HCT116 (cell line): ENCODE data around the gene INPP1. TPM values are rescaled to one million over a fixed set of nuclear protein-coding genes. Genes with fewer than 3 reads are reported as not detected.

ENCODE experiments used
- ATAC-seq: fragments of 200-7000 bp; cut with Tn5 transposase; 2 replicates; pipeline ENCODE4 v1.9.1; 2020; ENCODE audit warnings: mild to moderate bottlenecking, moderate library complexity
- BruUV-seq: library from RNA; stranded (reverse); fragments of 400-500 nt; replicated peaks from 2 replicates; lab custom pipeline; 2021; lab: Mats Ljungman, UMichigan
- CTCF ChIA-PET: fragments of 300-600 bp; sonication (Branson Sonifier 250); formaldehyde crosslinking; loops from one replicate; lab custom pipeline; 2021; ENCODE audit warnings: antibody characterized with exemption; lab: Charles Lee
- POLR2A ChIA-PET: fragments of 300-600, 350-600 bp; sonication (Branson Sonifier 250); formaldehyde crosslinking; loops from one replicate; lab custom pipeline; 2021; ENCODE audit warnings: antibody characterized with exemption; lab: Charles Lee
- RAD21 ChIA-PET, 2 experiments: fragments of 300-600 bp; sonication (Branson Sonifier 250); formaldehyde crosslinking; loops; one replicate each; lab custom pipeline; 2023; ENCODE audit warnings: low total read pairs in 2 of 2; ENCODE audit not compliant: uncharacterized antibody in 2 of 2, unreplicated experiment in 2 of 2, low non-redundant PET in 1 of 2; lab: Charles Lee
- DNase-seq: peaks from one replicate; pipeline ENCODE4 v3.0.0-alpha.2; 2010; ENCODE audit warnings: low read depth, low spot score
- H2AFZ ChIP-seq: fragments of 200-600 bp; shearing (Covaris generic), sonication (generic); 2 replicates; pipeline ENCODE4 v1.6.1; 2017; ENCODE audit warnings: low read depth, mixed run types, mixed read lengths, antibody characterized with exemption, low read length; ENCODE audit not compliant: poor library complexity, severe bottlenecking
- H3K27ac ChIP-seq: 2 replicates; pipeline ENCODE4 v1.5.1; 2012; ENCODE audit warnings: low read depth, low read length
- H3K27me3 ChIP-seq: fragments of 200-600 bp; sonication (generic); 2 replicates; pipeline ENCODE4 v1.6.1; 2016; ENCODE audit warnings: mixed run types, low read length, mixed read lengths; ENCODE audit not compliant: insufficient read depth
- H3K36me3 ChIP-seq, 2 experiments: fragments of 200-500 bp in 1 of 2; fragments of 200-600 bp in 1 of 2; sonication (Bioruptor generic) in 1 of 2; sonication (generic) in 1 of 2; 2 replicates each; pipeline versions ENCODE4 v1.5.1 to v1.6.1; 2014 to 2016; ENCODE audit warnings: low read length in 2 of 2, inconsistent platforms in 1 of 2, mixed read lengths in 1 of 2, mixed run types in 1 of 2; ENCODE audit not compliant: insufficient read depth in 2 of 2, control insufficient read depth in 1 of 2
- H3K4me1 ChIP-seq, 2 experiments: fragments of 200-600 bp in 1 of 2; sonication (generic) in 1 of 2; 2 replicates each; pipeline versions ENCODE4 v1.5.1 to v1.6.1; 2012 to 2017; ENCODE audit warnings: low read length in 2 of 2, inconsistent platforms in 1 of 2, mild to moderate bottlenecking in 1 of 2, mixed read lengths in 1 of 2, mixed run types in 1 of 2, moderate library complexity in 1 of 2; ENCODE audit not compliant: insufficient read depth in 2 of 2, control insufficient read depth in 1 of 2
- H3K4me2 ChIP-seq: fragments of 200-600 bp; sonication (generic); 2 replicates; pipeline ENCODE4 v1.6.1; 2017; ENCODE audit warnings: mixed run types, low read length, mixed read lengths
- H3K4me3 ChIP-seq, 2 experiments: fragments of 200-600 bp in 1 of 2; sonication (generic) in 1 of 2; replicated peaks in 1 of 2; 2 replicates each; pipeline ENCODE4 v1.5.1; 2011 to 2016; ENCODE audit warnings: low read length in 2 of 2, control low read depth in 1 of 2, low read depth in 1 of 2, mild to moderate bottlenecking in 1 of 2, mixed read lengths in 1 of 2, mixed run types in 1 of 2
- H3K79me2 ChIP-seq: fragments of 200-600 bp; sonication (generic); 2 replicates; pipeline ENCODE4 v1.6.1; 2017; ENCODE audit warnings: mild to moderate bottlenecking, mixed run types, low read length, moderate library complexity, mixed read lengths; ENCODE audit not compliant: insufficient read depth
- H3K9ac ChIP-seq: fragments of 200-600 bp; sonication (generic); 2 replicates; pipeline ENCODE4 v1.6.1; 2016; ENCODE audit warnings: low read length, mixed read lengths
- H3K9me2 ChIP-seq: fragments of 200-600 bp; sonication (generic), shearing (Covaris generic); 2 replicates; pipeline ENCODE4 v1.6.1; 2017; ENCODE audit warnings: mixed run types, mild to moderate bottlenecking, moderate library complexity; ENCODE audit not compliant: insufficient read depth
- H3K9me3 ChIP-seq, 2 experiments: fragments of 200-500 bp in 1 of 2; fragments of 200-600 bp in 1 of 2; sonication (Bioruptor generic) in 1 of 2; sonication (generic) in 1 of 2; 2 replicates each; pipeline ENCODE4 v1.6.1; 2014 to 2017; ENCODE audit warnings: low read length in 2 of 2, mixed read lengths in 2 of 2, inconsistent platforms in 1 of 2, low read depth in 1 of 2, mild to moderate bottlenecking in 1 of 2, mixed run types in 1 of 2, moderate library complexity in 1 of 2; ENCODE audit not compliant: control insufficient read depth in 1 of 2, insufficient read depth in 1 of 2
- H4K20me1 ChIP-seq: fragments of 200-600 bp; sonication (generic), shearing (Covaris generic); 2 replicates; pipeline ENCODE4 v1.6.1; 2017; ENCODE audit warnings: mixed run types, mild to moderate bottlenecking, moderate library complexity; ENCODE audit not compliant: insufficient read depth
- CEBPB ChIP-seq: IDR thresholded peaks from 2 replicates; pipeline ENCODE4 v1.6.1; 2012; ENCODE audit warnings: low read depth
- EGR1 ChIP-seq: IDR thresholded peaks from 2 replicates; pipeline ENCODE4 v1.6.1; 2012; ENCODE audit warnings: low read depth
- ELF1 ChIP-seq: IDR thresholded peaks from 2 replicates; pipeline ENCODE4 v1.6.1; 2012; ENCODE audit warnings: low read depth, borderline replicate concordance
- EZH2 ChIP-seq: fragments of 200-600 bp; sonication (generic); IDR thresholded peaks from 2 replicates; pipeline ENCODE4 v1.6.1; 2017; ENCODE audit warnings: antibody characterized with exemption, mixed run types
- FOSL1 ChIP-seq: IDR thresholded peaks from 2 replicates; pipeline ENCODE4 v1.6.1; 2012; ENCODE audit warnings: low read depth
- JUND ChIP-seq: IDR thresholded peaks from 2 replicates; pipeline ENCODE4 v1.6.1; 2012
- MAX ChIP-seq: IDR thresholded peaks from 2 replicates; pipeline ENCODE4 v1.6.1; 2012
- POLR2A ChIP-seq: IDR thresholded peaks from 2 replicates; pipeline ENCODE4 v1.7.0; 2011; ENCODE audit warnings: borderline replicate concordance; ENCODE audit not compliant: insufficient read depth, insufficient read length; ENCODE audit errors: extremely low read depth
- POLR2AphosphoS5 ChIP-seq: IDR thresholded peaks from 2 replicates; pipeline ENCODE4 v1.6.1; 2011; ENCODE audit warnings: mild to moderate bottlenecking, low read depth, low read length, moderate library complexity
- RAD21 ChIP-seq: IDR thresholded peaks from 2 replicates; pipeline ENCODE4 v1.6.1; 2012; ENCODE audit warnings: low read depth, mild to moderate bottlenecking
- REST ChIP-seq: IDR thresholded peaks from 2 replicates; pipeline ENCODE4 v1.6.1; 2012; ENCODE audit warnings: low read depth
- SRF ChIP-seq: IDR thresholded peaks from 2 replicates; pipeline ENCODE4 v1.6.1; 2012; ENCODE audit warnings: low read depth
- TCF7L2 ChIP-seq: IDR thresholded peaks from 2 replicates; pipeline ENCODE4 v1.7.0; 2011; ENCODE audit warnings: borderline replicate concordance, inconsistent platforms; ENCODE audit not compliant: insufficient read depth, insufficient read length; ENCODE audit errors: extremely low read depth
- YY1 ChIP-seq: IDR thresholded peaks from 2 replicates; pipeline ENCODE4 v1.6.1; 2011; ENCODE audit warnings: low read length, low read depth, moderate library complexity, mild to moderate bottlenecking; ENCODE audit not compliant: insufficient replicate concordance; ENCODE audit errors: extremely low read depth
- ZFX ChIP-seq: fragments of 450-650 bp; IDR thresholded peaks from 2 replicates; pipeline ENCODE4 v1.6.1; 2017
- ZNF274 ChIP-seq: fragments of 200-500 bp; sonication (Bioruptor generic); IDR thresholded peaks from 2 replicates; pipeline ENCODE4 v1.6.1; 2014; ENCODE audit warnings: mild to moderate bottlenecking, low read depth, low read length, inconsistent platforms
- intact Hi-C: fragments of 100-400 bp; cut with micrococcal nuclease; formaldehyde crosslinking; loops from 2 replicates; pipeline ENCODE4 v1.10.0; 2022
- total RNA-seq: library from RNA; stranded (reverse); gene quantifications from one replicate; pipeline ENCODE4 v1.2.1, GENCODE V29; 2021; ENCODE audit not compliant: unreplicated experiment
- TF ChIP-seq, protein P1 (sequence below): IDR thresholded peaks from 2 replicates; pipeline ENCODE4 v1.6.1; 2011; ENCODE audit warnings: mild to moderate bottlenecking, low read length, moderate library complexity; ENCODE audit not compliant: insufficient replicate concordance; ENCODE audit errors: extremely low read depth
- TF ChIP-seq, protein P2 (sequence below): IDR thresholded peaks from 2 replicates; pipeline ENCODE4 v1.6.1; 2012
- TF ChIP-seq, protein P3 (sequence below), 3 experiments: fragments of 200-600 bp in 1 of 3; sonication (generic) in 1 of 3; IDR thresholded peaks in 2 of 3; conservative IDR thresholded peaks in 1 of 3; 2 replicates each; pipeline ENCODE4 v1.5.1; 2012 to 2017; ENCODE audit warnings: low read depth in 2 of 3, low read length in 2 of 3, antibody characterized with exemption in 1 of 3, borderline replicate concordance in 1 of 3, control low read depth in 1 of 3, mild to moderate bottlenecking in 1 of 3, mixed read lengths in 1 of 3, mixed run types in 1 of 3, moderate library complexity in 1 of 3; ENCODE audit not compliant: insufficient read depth in 1 of 3

INPP1 gene
- total RNA-seq, 1 experiment from 2014 or later, result 19.6 TPM

- BruUV-seq, result no TSS peak
- Histone ChIP-seq H3K4me2 (no peak overlapping the region), H3K36me3 (no peaks in the 10 kb centered on the region), H3K27me3 (no peaks in the 10 kb centered on the region), H3K79me2 (no peaks in the 10 kb centered on the region), H3K4me1 (peaks cover 20 to 28% of the 10 kb centered on the region in 2 experiments), H4K20me1 (no peaks in the 10 kb centered on the region), H3K4me3 (no peak overlapping the region), H3K9me2 (no peaks in the 10 kb centered on the region), H3K27ac (no peak overlapping the region), H3K9ac (no peak overlapping the region), H3K9me3 (0 out of 4 replicates have a peak, but pooled peaks cover 0 to 3% of the 10 kb centered on the region in 2 experiments), H2AFZ (no peak overlapping the region)
- TF ChIP-seq YY1 (no peak), POLR2AphosphoS5 (no peak), SRF (no peak), ELF1 (no peak), ZFX (no peak), FOSL1 (no peak), JUND (no peak), EGR1 (no peak), POLR2A (no peak), TCF7L2 (no peak), EZH2 (no peak), REST (no peak), MAX (no peak), RAD21 (no peak), CEBPB (no peak), ZNF274 (no peak)
- TF ChIP-seq, protein P1, sequence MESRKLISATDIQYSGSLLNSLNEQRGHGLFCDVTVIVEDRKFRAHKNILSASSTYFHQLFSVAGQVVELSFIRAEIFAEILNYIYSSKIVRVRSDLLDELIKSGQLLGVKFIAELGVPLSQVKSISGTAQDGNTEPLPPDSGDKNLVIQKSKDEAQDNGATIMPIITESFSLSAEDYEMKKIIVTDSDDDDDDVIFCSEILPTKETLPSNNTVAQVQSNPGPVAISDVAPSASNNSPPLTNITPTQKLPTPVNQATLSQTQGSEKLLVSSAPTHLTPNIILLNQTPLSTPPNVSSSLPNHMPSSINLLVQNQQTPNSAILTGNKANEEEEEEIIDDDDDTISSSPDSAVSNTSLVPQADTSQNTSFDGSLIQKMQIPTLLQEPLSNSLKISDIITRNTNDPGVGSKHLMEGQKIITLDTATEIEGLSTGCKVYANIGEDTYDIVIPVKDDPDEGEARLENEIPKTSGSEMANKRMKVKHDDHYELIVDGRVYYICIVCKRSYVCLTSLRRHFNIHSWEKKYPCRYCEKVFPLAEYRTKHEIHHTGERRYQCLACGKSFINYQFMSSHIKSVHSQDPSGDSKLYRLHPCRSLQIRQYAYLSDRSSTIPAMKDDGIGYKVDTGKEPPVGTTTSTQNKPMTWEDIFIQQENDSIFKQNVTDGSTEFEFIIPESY, result no peak
- TF ChIP-seq, protein P2, sequence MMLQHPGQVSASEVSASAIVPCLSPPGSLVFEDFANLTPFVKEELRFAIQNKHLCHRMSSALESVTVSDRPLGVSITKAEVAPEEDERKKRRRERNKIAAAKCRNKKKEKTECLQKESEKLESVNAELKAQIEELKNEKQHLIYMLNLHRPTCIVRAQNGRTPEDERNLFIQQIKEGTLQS, result no peak
- TF ChIP-seq, protein P3, sequence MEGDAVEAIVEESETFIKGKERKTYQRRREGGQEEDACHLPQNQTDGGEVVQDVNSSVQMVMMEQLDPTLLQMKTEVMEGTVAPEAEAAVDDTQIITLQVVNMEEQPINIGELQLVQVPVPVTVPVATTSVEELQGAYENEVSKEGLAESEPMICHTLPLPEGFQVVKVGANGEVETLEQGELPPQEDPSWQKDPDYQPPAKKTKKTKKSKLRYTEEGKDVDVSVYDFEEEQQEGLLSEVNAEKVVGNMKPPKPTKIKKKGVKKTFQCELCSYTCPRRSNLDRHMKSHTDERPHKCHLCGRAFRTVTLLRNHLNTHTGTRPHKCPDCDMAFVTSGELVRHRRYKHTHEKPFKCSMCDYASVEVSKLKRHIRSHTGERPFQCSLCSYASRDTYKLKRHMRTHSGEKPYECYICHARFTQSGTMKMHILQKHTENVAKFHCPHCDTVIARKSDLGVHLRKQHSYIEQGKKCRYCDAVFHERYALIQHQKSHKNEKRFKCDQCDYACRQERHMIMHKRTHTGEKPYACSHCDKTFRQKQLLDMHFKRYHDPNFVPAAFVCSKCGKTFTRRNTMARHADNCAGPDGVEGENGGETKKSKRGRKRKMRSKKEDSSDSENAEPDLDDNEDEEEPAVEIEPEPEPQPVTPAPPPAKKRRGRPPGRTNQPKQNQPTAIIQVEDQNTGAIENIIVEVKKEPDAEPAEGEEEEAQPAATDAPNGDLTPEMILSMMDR (IDR thresholded peaks at IDR 0.05 in 2 of 3, conservative IDR thresholded peaks at IDR 0.05 in 1 of 3; ENCODE audit: borderline replicate concordance in 1 of 3, insufficient read depth in 1 of 3, low read depth in 2 of 3, low read length in 2 of 3), result no peak
- ChIA-PET POLR2A (no interaction called here), CTCF (no interaction called here), RAD21 (no interaction called here)
- ATAC-seq (no peak), DNase-seq (no peak)
- intact Hi-C loops, result no loop called here
These were observed 7.0 kb upstream of the INPP1 start for GRCh38 chr2:190336420-190336819.
